ENCODE data around the gene RIN3.

The RIN3 gene

DNA sequence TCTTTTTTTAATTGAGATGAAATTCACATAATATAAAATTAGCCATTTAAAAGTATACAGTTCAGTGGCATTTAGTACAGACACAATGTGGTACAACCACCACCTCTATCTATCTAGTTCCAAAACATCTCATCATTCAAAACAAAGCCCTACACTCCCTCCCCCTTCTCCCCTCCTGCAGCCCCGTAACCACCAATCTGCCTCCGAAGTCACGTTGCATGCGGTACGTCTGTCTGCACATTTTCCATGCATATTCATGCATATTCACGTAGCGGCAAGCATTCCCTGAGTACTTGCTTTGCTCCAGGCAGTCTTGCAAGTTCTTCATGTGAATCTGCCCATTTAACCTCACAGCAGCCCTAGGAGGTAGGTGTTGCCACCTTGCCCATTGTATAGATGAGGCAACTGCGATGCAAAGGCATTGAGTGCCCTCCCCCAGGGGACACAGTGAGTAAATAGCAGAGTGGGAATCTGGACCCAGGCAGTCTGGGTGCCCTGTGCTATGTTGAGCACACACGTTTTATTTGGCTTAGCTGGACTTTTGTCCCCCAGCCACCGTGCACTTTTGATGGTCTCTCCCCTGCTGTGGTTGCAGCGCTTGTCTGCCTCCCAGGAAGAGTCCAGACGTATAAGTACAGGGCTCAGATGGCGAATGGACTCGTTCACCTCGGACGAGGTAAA is 43.4 kb downstream of the RIN3 start:
- DNase-seq = no peak

GRCh38 chr14:92557544-92557912 is 43.9 kb downstream of the RIN3 start:
- DNase-seq = no peak

DNA sequence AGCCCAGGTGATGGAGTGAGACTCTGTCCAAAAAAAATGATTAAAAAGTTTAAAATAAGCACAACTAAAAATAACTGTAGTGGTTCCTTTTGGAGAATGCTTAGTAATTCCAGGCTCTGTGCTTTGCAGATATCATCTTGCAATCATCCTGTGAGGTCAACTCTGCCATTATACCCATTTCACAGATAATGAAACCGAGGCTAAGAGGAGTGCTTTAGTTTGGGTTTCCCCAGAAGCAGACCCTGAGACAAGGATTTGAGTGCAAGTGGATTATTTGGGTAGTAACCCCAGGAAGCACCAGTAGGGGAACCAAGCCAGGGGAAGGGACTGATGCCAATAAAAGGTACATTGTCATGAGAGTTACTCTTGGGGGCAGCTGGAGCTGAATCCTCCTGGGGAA is 44.7 kb downstream of the RIN3 start:
- no peak for DNase-seq

- no peak for DNase-seq
These were observed 45.9 kb downstream of the RIN3 start for GRCh38 chr14:92559486-92559885.

GRCh38 chr14:92560106-92560865 is 46.7 kb downstream of the RIN3 start:
- no peak for DNase-seq

DNA sequence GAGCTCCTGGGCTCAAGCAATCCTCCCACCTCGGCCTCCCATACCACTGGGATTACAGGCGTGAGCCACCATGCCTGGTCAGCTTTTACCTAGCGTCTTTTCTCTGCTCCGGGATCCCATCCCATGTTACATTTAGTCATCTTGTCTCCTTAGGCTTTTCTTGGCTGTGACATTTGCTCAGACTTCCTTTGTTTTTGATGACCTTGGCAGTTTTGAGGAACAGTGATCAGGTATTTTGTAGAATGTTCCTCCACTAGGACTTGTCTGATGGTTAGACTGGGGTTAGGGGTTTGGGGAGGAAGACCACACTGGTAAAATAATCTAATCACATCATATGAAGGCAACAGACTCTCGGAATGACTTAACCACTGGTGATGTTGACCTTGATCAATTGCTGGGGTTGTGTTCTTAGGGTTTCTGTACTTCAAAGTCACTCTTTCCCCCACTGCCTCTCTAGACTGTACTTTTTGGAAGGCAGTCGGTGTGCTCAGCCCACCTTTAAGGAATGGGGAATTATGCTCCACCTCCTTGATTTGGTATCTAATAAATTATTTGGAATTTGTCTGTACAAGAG is 48.4 kb downstream of the RIN3 start:
- no peak for DNase-seq

DNA sequence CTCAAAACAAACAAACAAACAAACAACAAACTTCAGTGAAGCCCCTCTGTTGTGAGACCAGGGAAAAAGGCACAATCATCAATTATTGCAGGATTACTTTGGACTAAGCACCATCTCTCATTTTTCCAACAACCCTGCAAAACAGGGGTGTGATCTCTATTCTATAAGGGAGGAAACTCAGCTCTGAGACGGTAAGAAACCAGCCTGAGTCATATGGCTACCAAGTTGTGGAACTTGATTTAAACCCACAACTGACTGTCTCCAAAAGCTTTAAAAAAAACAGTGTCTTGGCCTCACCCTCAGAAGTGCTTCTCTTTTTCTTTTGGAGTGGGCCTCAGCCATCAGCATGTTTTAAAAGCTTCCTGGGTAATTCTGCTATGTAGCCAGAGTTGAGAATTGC is 49.8 kb downstream of the RIN3 start:
- no peak for DNase-seq

DNA sequence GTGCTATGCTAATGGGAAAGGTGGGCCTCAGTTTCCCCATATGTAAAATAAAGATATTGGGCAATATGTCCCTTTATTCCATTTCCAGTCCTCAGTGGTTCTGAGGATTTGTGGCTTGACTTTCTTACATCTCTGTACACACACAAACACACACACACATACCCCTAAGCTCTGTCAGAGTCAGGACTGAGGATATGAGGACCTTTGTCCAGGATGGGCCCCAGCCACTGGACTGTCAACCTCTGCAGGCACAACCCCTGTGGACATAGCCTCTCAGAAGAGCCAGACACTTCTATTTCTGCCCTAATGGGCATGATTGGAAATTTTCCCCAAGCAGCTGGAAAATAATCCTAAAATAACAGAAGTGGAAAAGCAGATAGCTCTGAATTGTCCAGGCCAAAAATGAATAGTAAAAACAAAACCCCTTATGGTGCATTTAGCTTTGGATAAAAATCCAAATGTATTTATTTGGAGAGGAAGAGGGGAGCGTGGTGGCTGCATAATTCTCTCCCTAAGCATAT is 50.2 kb downstream of the RIN3 start:
- no peak for DNase-seq

- no peak for DNase-seq
These were observed 50.9 kb downstream of the RIN3 start for GRCh38 chr14:92564344-92565039.

DNA sequence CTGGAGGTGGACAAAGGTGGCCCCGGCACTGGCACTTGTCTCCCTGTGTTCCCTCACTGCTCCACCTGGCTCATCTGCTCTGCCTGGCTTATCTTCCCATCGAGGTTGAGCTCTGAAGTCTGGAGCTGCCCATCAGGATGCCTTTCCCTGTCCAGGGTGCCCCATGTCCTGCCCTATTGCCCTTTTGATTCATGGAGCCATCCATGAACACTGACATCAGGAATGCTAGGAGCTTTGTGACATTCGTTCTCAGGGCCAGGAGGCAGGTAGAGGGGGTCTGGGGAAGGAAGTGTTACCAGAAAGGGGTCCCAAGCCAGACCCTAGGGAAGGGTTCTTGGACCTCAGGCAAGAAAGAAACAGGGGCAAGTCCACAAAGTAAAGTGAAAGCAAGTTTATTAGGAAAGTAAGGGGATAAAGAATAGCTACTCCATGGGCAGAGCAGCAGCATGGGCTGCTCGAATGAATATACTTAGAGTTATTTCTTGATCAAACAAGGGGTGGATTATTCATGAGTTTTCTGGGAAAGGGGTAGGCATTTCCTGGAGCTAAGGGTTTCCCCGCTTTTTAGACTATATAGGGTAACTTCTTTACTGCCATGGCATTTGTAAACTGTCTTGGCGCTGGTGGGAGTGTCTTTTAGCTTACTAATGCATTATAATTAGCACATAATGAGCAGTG is 51.6 kb downstream of the RIN3 start:
- no peak for DNase-seq

- no peak for DNase-seq
These were observed 52.1 kb downstream of the RIN3 start for GRCh38 chr14:92565718-92566115.

- DNase-seq = no peak
These were observed 53.7 kb downstream of the RIN3 start for GRCh38 chr14:92567173-92567725.

GRCh38 chr14:92568621-92569479 is 55.3 kb downstream of the RIN3 start:
- DNase-seq = no peak

- DNase-seq = no peak
These were observed 57.2 kb downstream of the RIN3 start for GRCh38 chr14:92570674-92571262.

DNA sequence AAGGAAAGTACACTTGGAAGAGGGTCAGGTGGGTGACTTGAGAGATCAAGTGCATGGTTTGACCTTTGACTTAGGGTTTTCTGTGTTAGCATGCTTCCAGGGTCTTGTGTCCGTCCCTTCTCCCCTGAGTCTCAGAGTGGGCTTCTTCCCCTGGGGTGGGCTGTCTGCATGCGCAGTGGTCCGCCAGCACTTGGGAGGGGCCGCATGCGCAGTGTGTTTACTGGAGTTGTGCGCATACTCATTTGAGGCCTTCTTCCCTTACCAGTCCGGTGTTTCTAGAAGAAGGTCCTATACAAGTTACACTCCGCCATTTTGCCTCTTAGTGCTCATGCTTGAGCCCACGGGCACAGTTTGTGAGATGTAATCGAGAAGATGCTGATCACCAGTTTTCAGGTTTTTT is 58.5 kb downstream of the RIN3 start:
- no peak for DNase-seq

DNA sequence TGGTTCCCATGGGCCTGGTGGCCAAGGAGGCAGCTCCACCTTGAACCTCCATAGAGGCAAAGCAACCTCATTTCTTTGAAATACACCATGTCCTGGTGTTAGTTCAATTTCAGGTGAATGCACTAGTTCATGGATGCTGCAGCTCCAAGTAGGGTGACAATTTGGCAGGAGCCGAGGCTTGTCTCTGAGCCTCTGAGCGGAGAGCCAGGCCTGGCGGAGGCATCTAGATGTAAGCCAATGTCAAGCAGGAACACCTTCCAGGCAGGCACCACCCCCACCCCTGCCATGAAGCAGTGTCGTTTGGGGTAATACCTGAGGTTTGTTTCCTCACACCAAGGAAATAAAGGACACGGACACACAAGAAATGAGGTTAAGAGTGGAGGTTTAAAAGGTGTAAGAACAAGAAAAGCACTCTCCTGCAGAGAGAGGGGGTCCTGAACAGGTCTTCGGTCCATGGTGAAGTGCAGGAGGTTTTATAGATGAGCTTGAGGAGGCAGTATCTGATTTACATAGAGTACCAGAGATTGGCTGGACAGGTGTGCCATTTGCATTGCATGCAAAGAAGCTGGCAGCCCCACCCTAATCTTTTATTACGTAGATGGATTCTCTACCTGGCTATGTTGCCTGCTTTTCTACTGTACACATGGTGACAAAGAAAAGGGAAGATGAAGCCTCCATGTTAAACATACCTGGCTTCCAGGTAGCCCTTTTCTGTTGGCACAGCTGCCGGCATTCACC is 60.3 kb downstream of the RIN3 start:
- no peak for DNase-seq

GRCh38 chr14:92575061-92575747 is 61.6 kb downstream of the RIN3 start:
- DNase-seq = no peak

DNA sequence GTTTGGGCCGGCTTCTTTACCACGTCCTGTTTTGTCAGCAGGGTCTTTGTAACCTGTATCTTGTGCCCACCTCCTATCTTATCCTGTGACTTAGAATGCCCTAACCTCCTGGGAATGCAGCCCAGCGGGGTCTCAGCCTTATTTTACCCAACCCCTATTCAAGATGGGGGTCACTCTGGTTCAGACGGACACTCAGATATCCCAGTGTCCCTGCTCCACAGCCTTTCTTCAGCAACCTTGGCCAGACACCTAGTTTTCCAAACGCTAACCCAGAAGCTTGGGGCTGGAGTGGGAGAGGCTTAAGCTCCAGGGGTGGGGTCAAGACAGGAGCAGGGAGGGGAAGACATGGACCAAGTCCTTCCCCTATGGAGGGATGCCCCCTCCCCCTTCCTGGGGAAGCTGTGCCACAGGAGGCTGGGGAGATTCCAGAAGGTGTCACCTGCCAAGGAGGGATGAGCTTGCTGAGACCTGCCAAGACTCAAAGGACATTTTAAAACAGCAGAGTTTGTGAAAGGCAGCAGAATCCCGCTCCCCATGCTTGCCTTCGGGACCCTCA is 62.2 kb downstream of the RIN3 start:
- no peak for DNase-seq

DNA sequence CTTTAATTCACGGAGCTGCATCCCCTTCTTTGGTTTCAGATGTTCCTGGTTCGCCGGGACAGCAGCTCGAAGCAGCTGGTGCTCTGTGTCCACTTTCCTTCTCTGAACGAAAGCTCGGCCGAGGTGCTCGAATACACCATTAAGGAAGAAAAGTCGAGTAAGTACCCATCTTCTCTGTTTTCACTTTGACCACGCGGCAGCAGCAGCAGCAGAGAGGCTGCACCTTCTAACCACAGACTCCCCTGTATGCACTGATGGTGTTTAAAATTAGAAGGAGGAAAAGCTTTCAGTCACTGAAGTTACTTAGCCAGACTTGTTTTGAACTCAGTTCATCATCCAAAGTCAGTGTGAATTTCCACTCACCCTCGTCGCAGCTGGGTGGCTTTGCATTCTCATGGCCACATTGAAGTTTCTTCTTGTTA is 63.8 kb downstream of the RIN3 start:
- no peak for DNase-seq

Measured in activated gamma-delta T cell (primary cell).